HepG2 (cell line): ENCODE measurements around the gene CYRIA. TPM values are rescaled to one million over a fixed set of nuclear protein-coding genes. Genes with fewer than 3 reads are reported as not detected.
A peak's percentile ranks its signal among the peaks of the same experiment; 100 is the strongest.

Source experiments
- ATAC-seq: fragments of 200-7000 bp; cut with Tn5 transposase; 3 replicates; pipeline ENCODE4 v1.9.1; 2020; ENCODE audit warnings: mild to moderate bottlenecking, moderate library complexity
- BruUV-seq: library from RNA; stranded (reverse); fragments of 400-500 nt; replicated peaks from 2 replicates; lab custom pipeline; 2021; lab: Mats Ljungman, UMichigan
- CTCF ChIA-PET: fragments of 300-600 bp; formaldehyde crosslinking; extraction: SDS; loops from one replicate; lab custom pipeline; 2021; ENCODE audit warnings: low total read pairs, inconsistent platforms, low intra/inter-chr PET ratio; lab: Yijun Ruan, JAX
- POLR2A ChIA-PET: fragments of 350-600 bp; sonication (Branson Sonifier 250); formaldehyde crosslinking; loops from one replicate; lab custom pipeline; 2020; ENCODE audit warnings: antibody characterized with exemption, inconsistent platforms; lab: Yijun Ruan, JAX
- DNase-seq: peaks from one replicate; pipeline ENCODE4 v3.0.0-alpha.2; 2015; ENCODE audit warnings: low spot score
- FAIRE-seq: peaks from 3 replicates; lab custom pipeline; 2011; peaks lifted over from hg19 to GRCh38; lab: Jason Lieb, UNC
- H2AFZ ChIP-seq: one replicate; pipeline ENCODE4 v1.6.1; 2011; ENCODE audit warnings: low read length, inconsistent platforms
- H3K27ac ChIP-seq: fragments of 300-600 bp; 3 replicates; pipeline ENCODE4 v1.8.0; 2011; ENCODE audit warnings: mixed run types, mild to moderate bottlenecking, mixed read lengths, low read length, inconsistent platforms; ENCODE audit not compliant: insufficient read depth; ENCODE audit errors: extremely low read length
- H3K27me3 ChIP-seq, 2 experiments: fragments of 200-600 bp in 1 of 2; 2 replicates in 1 of 2; 3 replicates in 1 of 2; pipeline versions ENCODE4 v1.6.0 to v1.8.0; 2011; ENCODE audit warnings: low read length in 2 of 2, mild to moderate bottlenecking in 2 of 2, moderate library complexity in 2 of 2, inconsistent platforms in 1 of 2; ENCODE audit not compliant: insufficient read depth in 2 of 2, control insufficient read depth in 1 of 2
- H3K36me3 ChIP-seq, 2 experiments: fragments of 200-600 bp in 1 of 2; replicated peaks in 1 of 2; 2 replicates in 1 of 2; 3 replicates in 1 of 2; pipeline versions ENCODE4 v1.5.1 to v1.8.0; 2011; ENCODE audit warnings: low read length in 2 of 2, inconsistent platforms in 1 of 2; ENCODE audit not compliant: insufficient read depth in 2 of 2, control insufficient read depth in 1 of 2
- H3K4me1 ChIP-seq: 2 replicates; pipeline ENCODE4 v1.5.1; 2012; ENCODE audit warnings: low read length, inconsistent platforms; ENCODE audit not compliant: insufficient read depth
- H3K4me2 ChIP-seq: 2 replicates; pipeline ENCODE4 v1.6.0; 2011; ENCODE audit warnings: low read depth, low read length, inconsistent platforms
- H3K4me3 ChIP-seq, 3 experiments: fragments of 200-600 bp in 1 of 3; sonication (generic), shearing (Covaris generic) in 1 of 3; replicated peaks in 1 of 3; 2 replicates each; pipeline ENCODE4 v1.5.1; 2011 to 2016; ENCODE audit warnings: low read length in 3 of 3, inconsistent platforms in 2 of 3, low read depth in 2 of 3, mild to moderate bottlenecking in 2 of 3, control low read depth in 1 of 3, mixed read lengths in 1 of 3; ENCODE audit not compliant: insufficient read depth in 1 of 3
- H3K79me2 ChIP-seq: one replicate; pipeline ENCODE4 v1.6.1; 2011; ENCODE audit warnings: low read length, inconsistent platforms; ENCODE audit not compliant: insufficient read depth
- H3K9ac ChIP-seq: 2 replicates; pipeline ENCODE4 v1.6.0; 2011; ENCODE audit warnings: mild to moderate bottlenecking, low read depth, low read length, inconsistent platforms; ENCODE audit not compliant: insufficient read depth
- H3K9me3 ChIP-seq: 2 replicates; pipeline ENCODE4 v1.5.1; 2012; ENCODE audit warnings: mild to moderate bottlenecking, low read length
- H4K20me1 ChIP-seq: 2 replicates; pipeline ENCODE4 v1.6.0; 2011; ENCODE audit warnings: inconsistent platforms, mild to moderate bottlenecking, low read length, moderate library complexity; ENCODE audit not compliant: insufficient read depth
- ATF2 ChIP-seq: sonication (generic); formaldehyde crosslinking; IDR thresholded peaks from 2 replicates; pipeline ENCODE4 v1.4.0; 2020; ENCODE audit warnings: missing genetic modification reagents
- CREB1 ChIP-seq, 2 experiments: fragments of 450-650 bp in 1 of 2; IDR thresholded peaks; 2 replicates each; pipeline ENCODE4 v1.6.1; 2016 to 2017; ENCODE audit warnings: control low read depth in 1 of 2, mild to moderate bottlenecking in 1 of 2, missing compliant biosample characterization in 1 of 2, missing genetic modification characterization in 1 of 2
- FOXK2 ChIP-seq: fragments of 450-650 bp; IDR thresholded peaks from 2 replicates; pipeline ENCODE4 v1.6.1; 2016
- HDAC2 ChIP-seq: sonication (generic); formaldehyde crosslinking; IDR thresholded peaks from 2 replicates; pipeline ENCODE4 v1.4.0; 2020; ENCODE audit warnings: missing genetic modification reagents
- NRL ChIP-seq: sonication (generic); formaldehyde crosslinking; IDR thresholded peaks from 2 replicates; pipeline ENCODE4 v1.5.0; 2020; ENCODE audit warnings: missing genetic modification reagents, mild to moderate bottlenecking, moderate library complexity, borderline replicate concordance
- SNAI1 ChIP-seq: sonication (generic); formaldehyde crosslinking; IDR thresholded peaks from 2 replicates; pipeline ENCODE4 v1.5.0; 2020; ENCODE audit warnings: mild to moderate bottlenecking, missing genetic modification reagents, borderline replicate concordance
- TEAD3 ChIP-seq: optimal IDR thresholded peaks from 2 replicates; pipeline ENCODE3; 2016; ENCODE audit warnings: borderline replicate concordance
- ZNF280D ChIP-seq: sonication (generic); formaldehyde crosslinking; IDR thresholded peaks from 2 replicates; pipeline ENCODE4 v1.5.1; 2020; ENCODE audit warnings: mild to moderate bottlenecking, missing genetic modification reagents
- ZNF432 ChIP-seq: sonication (generic); formaldehyde crosslinking; IDR thresholded peaks from 2 replicates; pipeline ENCODE4 v1.5.0; 2020; ENCODE audit warnings: missing genetic modification reagents, mild to moderate bottlenecking, borderline replicate concordance
- ZNF564 ChIP-seq: sonication (generic); formaldehyde crosslinking; IDR thresholded peaks from 2 replicates; pipeline ENCODE4 v1.8.1; 2023; ENCODE audit warnings: mild to moderate bottlenecking, missing genetic modification reagents
- ZNF615 ChIP-seq: sonication (generic); formaldehyde crosslinking; IDR thresholded peaks from 2 replicates; pipeline ENCODE4 v1.5.0; 2020; ENCODE audit warnings: mild to moderate bottlenecking, missing genetic modification reagents, borderline replicate concordance
- ZNF652 ChIP-seq: IDR thresholded peaks from 2 replicates; pipeline ENCODE4 v1.6.1; 2016; ENCODE audit warnings: low read depth, borderline replicate concordance
- ZNF773 ChIP-seq: sonication (generic); formaldehyde crosslinking; IDR thresholded peaks from 2 replicates; pipeline ENCODE4 v1.4.0; 2020; ENCODE audit warnings: missing genetic modification reagents, borderline replicate concordance
- WGBS: methylation state at CpG from one replicate; pipeline ENCODE4 v1.1.6; 2017; ENCODE audit warnings: low lambda C conversion rate; 5-methylcytosine and 5-hydroxymethylcytosine counted together
- in situ Hi-C: cut with HindIII; loops from 2 replicates; pipeline ENCODE4 v1.10.0; 2017; ENCODE audit warnings: low pct_unique_long_range_greater_than_20kb; ENCODE audit not compliant: extremely low pct_ligation_motif_present
- intact Hi-C: fragments of 100-400 bp; cut with micrococcal nuclease; formaldehyde crosslinking; loops from one replicate; pipeline ENCODE4 v1.10.0; 2022; ENCODE audit not compliant: unreplicated experiment
- polyA plus RNA-seq, 8 experiments: library from polyadenylated mRNA; depleted of rRNA in 3 of 8; stranded (reverse) in 7 of 8; unstranded in 1 of 8; fragments of >200 nt; fragmentation: Illumina TruSeq in 4 of 8; extraction: Trizol in 4 of 8; gene quantifications; 2 replicates each; pipeline versions ENCODE4 v1.2.1 to v1.2.3, GENCODE V29; 2011 to 2016; ENCODE audit warnings: low read depth in 4 of 8, missing spikeins in 1 of 8, mixed read lengths in 1 of 8; ENCODE audit not compliant: insufficient read depth in 1 of 8
- total RNA-seq, 5 experiments: library from RNA; depleted of rRNA; stranded (reverse); fragments of >200 nt; fragmentation: Illumina TruSeq; extraction: Trizol; gene quantifications; 2 replicates each; pipeline ENCODE4 v1.2.3, GENCODE V29; 2016; ENCODE audit warnings: low read depth in 1 of 5

Gene CYRIA
- total and polyA plus RNA-seq, 2 of the 13 experiments (the other 11 are each of a cell fraction or from before 2014, with no cell fraction given), result 0.09 TPM; not detected in 1

- CTCF ChIA-PET, result no interaction called here
- Histone ChIP-seq H4K20me1 (no peaks in the 10 kb centered on the region), H3K9ac (no peak overlapping the region), H3K27ac (no peak overlapping the region), H3K4me1 (no peaks in the 10 kb centered on the region), H3K4me2 (no peak overlapping the region), H3K27me3 (no peaks in the 10 kb centered on the region; a peak in 1 of 5 replicates), H3K4me3 (no peak overlapping the region), H2AFZ (no peak overlapping the region), H3K79me2 (no peaks in the 10 kb centered on the region), H3K36me3 (no peaks in the 10 kb centered on the region), H3K9me3 (no peaks in the 10 kb centered on the region)
- POLR2A ChIA-PET, result no interaction called here
- no peak for ATAC-seq
- intact Hi-C loops, result no loop called here
- in situ Hi-C loops, result no loop called here
- no TSS peak for BruUV-seq
- 0% methylated on average over 1 of the region's 1 CpG for WGBS
- no peak for TF ChIP-seq SNAI1 (CRISPR knock-in tag)
- peak; percentile 55; the same call in 1 of the 2 replicates for TF ChIP-seq ZNF564 (CRISPR knock-in tag)
- FAIRE-seq, result no peak
- DNase-seq, result no peak
Observed at GRCh38 chr2:16637304-16637703, 28.3 kb downstream of the CYRIA start.

- no TSS peak for BruUV-seq
- POLR2A ChIA-PET, result no interaction called here
- WGBS, result 22% methylated on average over 15 of the region's 15 CpGs
- TF ChIP-seq NRL (CRISPR knock-in tag) (no peak), ZNF280D (CRISPR knock-in tag) (no peak), ATF2 (CRISPR knock-in tag) (no peak), TEAD3 (CRISPR knock-in tag) (no peak), ZNF432 (CRISPR knock-in tag) (no peak), FOXK2 (no peak), CREB1 (IDR thresholded peaks at IDR 0.05) (no peak), CREB1 (CRISPR knock-in tag; IDR thresholded peaks at IDR 0.05) (no peak), ZNF652 (no peak), HDAC2 (no peak), ZNF615 (no peak), ZNF773 (CRISPR knock-in tag) (no peak)
Observed at GRCh38 chr2:16635791-16636699, 29.6 kb downstream of the CYRIA start.

More at GRCh38 chr2:16635791-16636699, 29.6 kb downstream of the CYRIA start:
- in situ Hi-C loops (no loop called here), intact Hi-C loops (no loop called here)
- Histone ChIP-seq H2AFZ (no peak overlapping the region), H3K4me2 (no peak overlapping the region), H3K79me2 (no peaks in the 10 kb centered on the region), H3K9me3 (no peaks in the 10 kb centered on the region), H3K27me3 (no peaks in the 10 kb centered on the region; a peak in 1 of 5 replicates), H4K20me1 (no peaks in the 10 kb centered on the region), H3K36me3 (no peaks in the 10 kb centered on the region), H3K9ac (no peak overlapping the region), H3K4me3 (no peak overlapping the region), H3K4me1 (no peaks in the 10 kb centered on the region), H3K27ac (no peak overlapping the region)
- no peak for FAIRE-seq
- CTCF ChIA-PET, result no interaction called here
- peak; percentile 67 for ATAC-seq
- no peak for DNase-seq
